Transverse colon (tissue), 4 donors: ENCODE measurements around the gene SH2D4B. TPM values are rescaled to one million over a fixed set of nuclear protein-coding genes. Genes with fewer than 3 reads are reported as not detected.

ENCODE experiments used
- DNase-seq: peaks from one replicate; pipeline ENCODE4 v3.0.0-alpha.2; 2019
- H3K27ac ChIP-seq, 4 donors: fragments of 200-600 bp; sonication (generic); 2 replicates each; pipeline ENCODE4 v1.5.1; 2016 to 2018; ENCODE audit warnings: inconsistent platforms in 4 of 4
- H3K27me3 ChIP-seq: fragments of 200-600 bp; sonication (generic); 2 replicates; pipeline ENCODE4 v1.5.1; 2017; ENCODE audit warnings: inconsistent platforms
- H3K36me3 ChIP-seq, 4 donors: fragments of 200-600 bp; sonication (generic); 2 replicates each; pipeline ENCODE4 v1.5.1; 2017 to 2019; ENCODE audit warnings: inconsistent platforms in 4 of 4
- H3K4me1 ChIP-seq, 4 donors: fragments of 200-600 bp; sonication (generic); 2 replicates each; pipeline ENCODE4 v1.5.1; 2017 to 2020; ENCODE audit warnings: inconsistent platforms in 4 of 4
- H3K4me3 ChIP-seq, 4 donors: fragments of 200-600 bp; sonication (generic); 1 replicate in 1 of 4; 2 replicates in 3 of 4; pipeline versions ENCODE4 v1.5.1 to v1.6.1; 2017 to 2019; ENCODE audit warnings: inconsistent platforms in 4 of 4
- H3K9me3 ChIP-seq, 2 donors: fragments of 200-600 bp; sonication (generic); 2 replicates each; pipeline ENCODE4 v1.5.1; 2017 to 2019; ENCODE audit warnings: inconsistent platforms in 2 of 2
- EP300 ChIP-seq: sonication (generic); formaldehyde crosslinking; IDR thresholded peaks from one replicate; pipeline ENCODE4 v1.6.1; 2017; ENCODE audit warnings: antibody characterized with exemption, low read depth
- POLR2A ChIP-seq: fragments of 450-650 bp; IDR thresholded peaks from one replicate; pipeline ENCODE4 v1.6.1; 2016; ENCODE audit warnings: antibody characterized with exemption, mild to moderate bottlenecking, moderate library complexity
- POLR2AphosphoS5 ChIP-seq, 3 donors: sonication (generic); formaldehyde crosslinking; IDR thresholded peaks; one replicate each; pipeline ENCODE4 v1.6.1; 2016; ENCODE audit warnings: antibody characterized with exemption in 3 of 3
- WGBS, 2 donors: methylation state at CpG; one replicate each; pipeline ENCODE4 v1.1.5; 2018; ENCODE audit warnings: low coverage in 1 of 2; 5-methylcytosine and 5-hydroxymethylcytosine counted together
- in situ Hi-C, 4 donors: fragments of 200-750 bp; cut with MboI; loops; one replicate each; pipeline versions ENCODE4 v1.15.0 to v1.15.1; 2017; ENCODE audit warnings: low sequenced_read_pairs in 3 of 4, low pct_ligation_motif_present in 1 of 4, low pct_unique_long_range_greater_than_20kb in 1 of 4
- intact Hi-C: fragments of 100-400 bp; cut with DNase I; formaldehyde crosslinking; loops from one replicate; pipeline ENCODE4 v1.15.1; 2023; ENCODE audit warnings: low total_unique reads
- total RNA-seq, 4 donors: library from RNA; depleted of rRNA; stranded (reverse); fragments of >200 nt; gene quantifications; one replicate each; pipeline ENCODE4 v1.1.0, GENCODE V29; 2016
- TF ChIP-seq, protein P1 (sequence below), 5 experiments: fragments of 200-600 bp in 3 of 5; fragments of 450-650 bp in 2 of 5; sonication (generic) in 3 of 5; IDR thresholded peaks; 1 replicate in 2 of 5; 2 replicates in 3 of 5; pipeline ENCODE4 v1.5.1; 2016 to 2017; ENCODE audit warnings: antibody characterized with exemption in 5 of 5, inconsistent platforms in 3 of 5, mild to moderate bottlenecking in 2 of 5, moderate library complexity in 1 of 5

The SH2D4B gene
- total RNA-seq, 4 donors from 2014 or later = 0.32 TPM; not detected in 3

GRCh38 chr10:80599424-80599847 is 61.7 kb downstream of the SH2D4B start:
- DNase-seq = peak; percentile 30
- H3K27ac ChIP-seq = no peak overlapping the region

GRCh38 chr10:80600256-80600655 is 62.6 kb downstream of the SH2D4B start:
- no peaks in the 10 kb centered on the region for H3K36me3 ChIP-seq
- no peaks in the 10 kb centered on the region for H3K4me1 ChIP-seq
- DNase-seq = no peak
- TF ChIP-seq EP300 = no peak
- no peak for TF ChIP-seq POLR2A
- no peak for TF ChIP-seq POLR2AphosphoS5 (IDR thresholded peaks at IDR 0.05)
- TF ChIP-seq, protein P1, sequence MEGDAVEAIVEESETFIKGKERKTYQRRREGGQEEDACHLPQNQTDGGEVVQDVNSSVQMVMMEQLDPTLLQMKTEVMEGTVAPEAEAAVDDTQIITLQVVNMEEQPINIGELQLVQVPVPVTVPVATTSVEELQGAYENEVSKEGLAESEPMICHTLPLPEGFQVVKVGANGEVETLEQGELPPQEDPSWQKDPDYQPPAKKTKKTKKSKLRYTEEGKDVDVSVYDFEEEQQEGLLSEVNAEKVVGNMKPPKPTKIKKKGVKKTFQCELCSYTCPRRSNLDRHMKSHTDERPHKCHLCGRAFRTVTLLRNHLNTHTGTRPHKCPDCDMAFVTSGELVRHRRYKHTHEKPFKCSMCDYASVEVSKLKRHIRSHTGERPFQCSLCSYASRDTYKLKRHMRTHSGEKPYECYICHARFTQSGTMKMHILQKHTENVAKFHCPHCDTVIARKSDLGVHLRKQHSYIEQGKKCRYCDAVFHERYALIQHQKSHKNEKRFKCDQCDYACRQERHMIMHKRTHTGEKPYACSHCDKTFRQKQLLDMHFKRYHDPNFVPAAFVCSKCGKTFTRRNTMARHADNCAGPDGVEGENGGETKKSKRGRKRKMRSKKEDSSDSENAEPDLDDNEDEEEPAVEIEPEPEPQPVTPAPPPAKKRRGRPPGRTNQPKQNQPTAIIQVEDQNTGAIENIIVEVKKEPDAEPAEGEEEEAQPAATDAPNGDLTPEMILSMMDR (IDR thresholded peaks at IDR 0.05) = no peak
- 90 to 91% methylated on average over 3 of the region's 3 CpGs for WGBS, 2 donors
- H3K27me3 ChIP-seq = no peaks in the 10 kb centered on the region
- intact Hi-C loops = no loop called here
- no peak overlapping the region for H3K27ac ChIP-seq
- in situ Hi-C loops = no loop called here
- H3K9me3 ChIP-seq = no peaks in the 10 kb centered on the region
- H3K4me3 ChIP-seq = no peak overlapping the region

More at GRCh38 chr10:80599424-80599847, 61.7 kb downstream of the SH2D4B start:
- no peaks in the 10 kb centered on the region for H3K36me3 ChIP-seq
- no peaks in the 10 kb centered on the region for H3K9me3 ChIP-seq
- in situ Hi-C loops = no loop called here
- no peak for TF ChIP-seq POLR2AphosphoS5 (IDR thresholded peaks at IDR 0.05)
- TF ChIP-seq POLR2A = no peak
- TF ChIP-seq, protein P1 (IDR thresholded peaks at IDR 0.05) = peak; percentile 34 to 61 (median 49)
- no peak for TF ChIP-seq EP300
- 49 to 92% methylated on average over 2 to 8 of the region's 8 CpGs for WGBS, 2 donors
- H3K4me3 ChIP-seq = no peak overlapping the region
- no peaks in the 10 kb centered on the region for H3K27me3 ChIP-seq
- intact Hi-C loops = no loop called here
- H3K4me1 ChIP-seq = no peaks in the 10 kb centered on the region

DNA sequence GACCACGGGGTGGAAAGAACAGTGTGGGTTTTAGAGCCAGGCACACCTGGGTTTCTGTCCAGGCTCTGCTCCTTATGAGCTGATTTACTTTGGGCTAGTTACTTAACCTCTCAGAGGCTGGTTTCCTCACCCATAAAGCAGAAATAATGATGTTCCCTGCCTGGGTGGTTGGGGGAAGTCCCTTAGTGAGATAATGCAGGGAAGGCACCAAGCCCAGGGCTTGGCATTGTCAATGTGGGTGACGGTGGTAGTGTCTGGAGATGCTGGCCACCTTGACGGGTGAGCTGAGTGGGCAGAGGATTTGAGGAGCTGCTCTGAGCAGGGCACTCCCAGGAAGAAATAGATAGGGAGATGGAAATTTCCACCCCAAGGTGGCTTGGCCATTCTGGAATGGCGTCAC is 65.2 kb downstream of the SH2D4B start:
- intact Hi-C loops = no loop called here
- Histone ChIP-seq H3K36me3 (no peaks in the 10 kb centered on the region), H3K4me1 (no peaks in the 10 kb centered on the region), H3K27ac (no peak overlapping the region), H3K27me3 (no peaks in the 10 kb centered on the region), H3K4me3 (no peak overlapping the region), H3K9me3 (no peaks in the 10 kb centered on the region)
- in situ Hi-C loops = no loop called here
- WGBS, 2 donors = 88 to 100% methylated on average over 2 to 4 of the region's 4 CpGs
- no peak for DNase-seq
- TF ChIP-seq EP300 (no peak), POLR2A (no peak), POLR2AphosphoS5 (IDR thresholded peaks at IDR 0.05) (no peak)
- TF ChIP-seq, protein P1 (IDR thresholded peaks at IDR 0.05) = no peak

- H3K36me3 ChIP-seq = no peaks in the 10 kb centered on the region
- H3K9me3 ChIP-seq = no peaks in the 10 kb centered on the region
- in situ Hi-C loops (no loop called here), intact Hi-C loops (no loop called here)
- no peak for TF ChIP-seq POLR2A
- TF ChIP-seq, protein P1 (IDR thresholded peaks at IDR 0.05) = no peak
- TF ChIP-seq POLR2AphosphoS5 (IDR thresholded peaks at IDR 0.05) = no peak
- no peak for TF ChIP-seq EP300
- no peak overlapping the region for H3K4me3 ChIP-seq
- no peaks in the 10 kb centered on the region for H3K4me1 ChIP-seq
- H3K27ac ChIP-seq = no peak overlapping the region
- 95% methylated on average over 27 of the region's 27 CpGs; no CpG with 5 or more reads in 1 of the 2 donors for WGBS, 2 donors
- no peak for DNase-seq
- no peaks in the 10 kb centered on the region for H3K27me3 ChIP-seq
Measured at GRCh38 chr10:80603516-80603915, 65.8 kb downstream of the SH2D4B start.
